Measurements from ENCODE around the gene VEGFC.

The VEGFC gene

GRCh38 chr4:176788971-176789370, 3.8 kb downstream of the VEGFC start:
- no peaks in the 10 kb centered on the region for H3K79me2 ChIP-seq (ENCODE audit: control insufficient read depth, insufficient read depth, low read length)
- no peak overlapping the region for H3K27ac ChIP-seq (ENCODE audit: low read depth, low read length)
- H3K79me1 ChIP-seq (ENCODE audit: low read length): no peaks in the 10 kb centered on the region
- H4K8ac ChIP-seq (ENCODE audit: low read depth, low read length): no peak overlapping the region
- H3K36me3 ChIP-seq (ENCODE audit: control insufficient read depth, insufficient read depth, low read length): no peaks in the 10 kb centered on the region
- no peak overlapping the region for H2BK120ac ChIP-seq (ENCODE audit: low read depth, low read length)
- no peak overlapping the region for H2BK5ac ChIP-seq (ENCODE audit: low read length)
- H2BK15ac ChIP-seq (replicated peaks; ENCODE audit: low read depth): no peak overlapping the region
- H3K9ac ChIP-seq (ENCODE audit: low read length): no peak overlapping the region
- no peak overlapping the region for H3K23ac ChIP-seq (ENCODE audit: low read length)
- no CpG with 5 or more reads among the region's 6 CpGs for WGBS (ENCODE audit: extremely low coverage, insufficient coverage, low lambda C conversion rate)
- H3K4me1 ChIP-seq (ENCODE audit: control insufficient read depth, low read depth, low read length): no peaks in the 10 kb centered on the region
- no peak overlapping the region for H3K4me3 ChIP-seq (ENCODE audit: low read length)
- no peak overlapping the region for H3K4me2 ChIP-seq (ENCODE audit: low read length)
- no peak overlapping the region for H3K56ac ChIP-seq (ENCODE audit: low read length)
- no peak overlapping the region for H2AK5ac ChIP-seq (ENCODE audit: low read length)
- no peak overlapping the region for H4K5ac ChIP-seq (ENCODE audit: low read length)
- peaks cover 8% of the 10 kb centered on the region for H3K27me3 ChIP-seq (ENCODE audit: insufficient read depth, low read length, poor library complexity)
- H3K18ac ChIP-seq (ENCODE audit: low read length): no peak overlapping the region
- no peak for DNase-seq
- no peak overlapping the region for H3K4ac ChIP-seq (ENCODE audit: low read depth, low read length)

- Histone ChIP-seq H3K4me3 (ENCODE audit: low read length) (no peak overlapping the region), H3K27ac (ENCODE audit: low read depth, low read length) (no peak overlapping the region), H3K4me2 (ENCODE audit: low read length) (no peak overlapping the region), H4K8ac (ENCODE audit: low read depth, low read length) (no peak overlapping the region), H2BK5ac (ENCODE audit: low read length) (no peak overlapping the region), H3K79me1 (ENCODE audit: low read length) (no peaks in the 10 kb centered on the region), H3K4me1 (ENCODE audit: control insufficient read depth, low read depth, low read length) (no peaks in the 10 kb centered on the region), H3K23ac (ENCODE audit: low read length) (no peak overlapping the region), H3K18ac (ENCODE audit: low read length) (no peak overlapping the region), H3K56ac (ENCODE audit: low read length) (no peak overlapping the region), H3K27me3 (ENCODE audit: insufficient read depth, low read length, poor library complexity) (peaks cover 8% of the 10 kb centered on the region), H4K5ac (ENCODE audit: low read length) (no peak overlapping the region), H3K4ac (ENCODE audit: low read depth, low read length) (no peak overlapping the region), H2BK15ac (replicated peaks; ENCODE audit: low read depth) (no peak overlapping the region), H3K9ac (ENCODE audit: low read length) (no peak overlapping the region), H2AK5ac (ENCODE audit: low read length) (no peak overlapping the region), H3K36me3 (ENCODE audit: control insufficient read depth, insufficient read depth, low read length) (no peaks in the 10 kb centered on the region), H3K79me2 (ENCODE audit: control insufficient read depth, insufficient read depth, low read length) (no peaks in the 10 kb centered on the region), H2BK120ac (ENCODE audit: low read depth, low read length) (no peak overlapping the region)
- no CpG with 5 or more reads among the region's 8 CpGs for WGBS (ENCODE audit: extremely low coverage, insufficient coverage, low lambda C conversion rate)
- DNase-seq: no peak
Measured at GRCh38 chr4:176788248-176788647, 4.5 kb downstream of the VEGFC start.

GRCh38 chr4:176784816-176785215, 7.9 kb downstream of the VEGFC start:
- Histone ChIP-seq H3K4me2 (ENCODE audit: low read length) (no peak overlapping the region), H4K8ac (ENCODE audit: low read depth, low read length) (no peak overlapping the region), H3K18ac (ENCODE audit: low read length) (no peak overlapping the region), H3K4me1 (ENCODE audit: control insufficient read depth, low read depth, low read length) (no peaks in the 10 kb centered on the region), H2AK5ac (ENCODE audit: low read length) (no peak overlapping the region), H3K27me3 (ENCODE audit: insufficient read depth, low read length, poor library complexity) (no peaks in the 10 kb centered on the region), H3K79me1 (ENCODE audit: low read length) (no peaks in the 10 kb centered on the region), H3K56ac (ENCODE audit: low read length) (no peak overlapping the region), H4K5ac (ENCODE audit: low read length) (no peak overlapping the region), H3K4ac (ENCODE audit: low read depth, low read length) (no peak overlapping the region), H3K9ac (ENCODE audit: low read length) (no peak overlapping the region), H2BK15ac (replicated peaks; ENCODE audit: low read depth) (no peak overlapping the region), H3K4me3 (ENCODE audit: low read length) (no peak overlapping the region), H3K23ac (ENCODE audit: low read length) (no peak overlapping the region), H2BK120ac (ENCODE audit: low read depth, low read length) (no peak overlapping the region), H2BK5ac (ENCODE audit: low read length) (no peak overlapping the region), H3K36me3 (ENCODE audit: control insufficient read depth, insufficient read depth, low read length) (no peaks in the 10 kb centered on the region), H3K79me2 (ENCODE audit: control insufficient read depth, insufficient read depth, low read length) (no peaks in the 10 kb centered on the region), H3K27ac (ENCODE audit: low read depth, low read length) (no peak overlapping the region)
- no CpG with 5 or more reads among the region's 2 CpGs for WGBS (ENCODE audit: extremely low coverage, insufficient coverage, low lambda C conversion rate)
- DNase-seq: no peak

- Histone ChIP-seq H3K23ac (ENCODE audit: low read length) (no peak overlapping the region), H2BK5ac (ENCODE audit: low read length) (no peak overlapping the region), H3K4me3 (ENCODE audit: low read length) (no peak overlapping the region), H2BK15ac (replicated peaks; ENCODE audit: low read depth) (no peak overlapping the region), H4K5ac (ENCODE audit: low read length) (no peak overlapping the region), H3K18ac (ENCODE audit: low read length) (no peak overlapping the region), H3K4me1 (ENCODE audit: control insufficient read depth, low read depth, low read length) (no peaks in the 10 kb centered on the region), H2AK5ac (ENCODE audit: low read length) (no peak overlapping the region), H2BK120ac (ENCODE audit: low read depth, low read length) (no peak overlapping the region), H3K4me2 (ENCODE audit: low read length) (no peak overlapping the region), H3K36me3 (ENCODE audit: control insufficient read depth, insufficient read depth, low read length) (no peaks in the 10 kb centered on the region), H3K79me2 (ENCODE audit: control insufficient read depth, insufficient read depth, low read length) (no peaks in the 10 kb centered on the region), H3K9ac (ENCODE audit: low read length) (no peak overlapping the region), H3K56ac (ENCODE audit: low read length) (no peak overlapping the region), H3K79me1 (ENCODE audit: low read length) (no peaks in the 10 kb centered on the region), H4K8ac (ENCODE audit: low read depth, low read length) (no peak overlapping the region), H3K27ac (ENCODE audit: low read depth, low read length) (no peak overlapping the region), H3K27me3 (ENCODE audit: insufficient read depth, low read length, poor library complexity) (no peaks in the 10 kb centered on the region), H3K4ac (ENCODE audit: low read depth, low read length) (no peak overlapping the region)
- DNase-seq: no peak
- WGBS (ENCODE audit: extremely low coverage, insufficient coverage, low lambda C conversion rate): no CpG with 5 or more reads among the region's 2 CpGs
Measured at GRCh38 chr4:176782794-176783193, 9.9 kb downstream of the VEGFC start.

- Histone ChIP-seq H2BK5ac (ENCODE audit: low read length) (no peak overlapping the region), H3K79me1 (ENCODE audit: low read length) (no peaks in the 10 kb centered on the region), H3K9ac (ENCODE audit: low read length) (no peak overlapping the region), H3K36me3 (ENCODE audit: control insufficient read depth, insufficient read depth, low read length) (no peaks in the 10 kb centered on the region), H3K4ac (ENCODE audit: low read depth, low read length) (no peak overlapping the region), H4K5ac (ENCODE audit: low read length) (no peak overlapping the region), H2BK15ac (replicated peaks; ENCODE audit: low read depth) (no peak overlapping the region), H2BK120ac (ENCODE audit: low read depth, low read length) (no peak overlapping the region), H3K56ac (ENCODE audit: low read length) (no peak overlapping the region), H2AK5ac (ENCODE audit: low read length) (no peak overlapping the region), H3K27me3 (ENCODE audit: insufficient read depth, low read length, poor library complexity) (no peaks in the 10 kb centered on the region), H4K8ac (ENCODE audit: low read depth, low read length) (no peak overlapping the region), H3K4me1 (ENCODE audit: control insufficient read depth, low read depth, low read length) (no peaks in the 10 kb centered on the region), H3K4me2 (ENCODE audit: low read length) (no peak overlapping the region), H3K79me2 (ENCODE audit: control insufficient read depth, insufficient read depth, low read length) (no peaks in the 10 kb centered on the region), H3K18ac (ENCODE audit: low read length) (no peak overlapping the region), H3K23ac (ENCODE audit: low read length) (no peak overlapping the region), H3K4me3 (ENCODE audit: low read length) (no peak overlapping the region), H3K27ac (ENCODE audit: low read depth, low read length) (no peak overlapping the region)
- no peak for DNase-seq
- no CpG with 5 or more reads among the region's 5 CpGs for WGBS (ENCODE audit: extremely low coverage, insufficient coverage, low lambda C conversion rate)
Measured at GRCh38 chr4:176782191-176782590, 10.5 kb downstream of the VEGFC start.

- Histone ChIP-seq H2AK5ac (ENCODE audit: low read length) (no peak overlapping the region), H2BK5ac (ENCODE audit: low read length) (no peak overlapping the region), H3K4ac (ENCODE audit: low read depth, low read length) (no peak overlapping the region), H3K4me2 (ENCODE audit: low read length) (no peak overlapping the region), H3K4me1 (ENCODE audit: control insufficient read depth, low read depth, low read length) (no peaks in the 10 kb centered on the region), H3K23ac (ENCODE audit: low read length) (no peak overlapping the region), H3K27ac (ENCODE audit: low read depth, low read length) (no peak overlapping the region), H3K4me3 (ENCODE audit: low read length) (no peak overlapping the region), H3K18ac (ENCODE audit: low read length) (no peak overlapping the region), H3K56ac (ENCODE audit: low read length) (no peak overlapping the region), H3K79me1 (ENCODE audit: low read length) (no peaks in the 10 kb centered on the region), H4K5ac (ENCODE audit: low read length) (no peak overlapping the region), H4K8ac (ENCODE audit: low read depth, low read length) (no peak overlapping the region), H2BK120ac (ENCODE audit: low read depth, low read length) (no peak overlapping the region), H3K79me2 (ENCODE audit: control insufficient read depth, insufficient read depth, low read length) (no peaks in the 10 kb centered on the region), H3K27me3 (ENCODE audit: insufficient read depth, low read length, poor library complexity) (no peaks in the 10 kb centered on the region), H3K36me3 (ENCODE audit: control insufficient read depth, insufficient read depth, low read length) (no peaks in the 10 kb centered on the region), H3K9ac (ENCODE audit: low read length) (no peak overlapping the region), H2BK15ac (replicated peaks; ENCODE audit: low read depth) (no peak overlapping the region)
- no CpG with 5 or more reads among the region's 4 CpGs for WGBS (ENCODE audit: extremely low coverage, insufficient coverage, low lambda C conversion rate)
- DNase-seq: no peak
Measured at GRCh38 chr4:176781739-176782100, 11.0 kb downstream of the VEGFC start.
